Loucy (cell line): ENCODE results near the gene IL1B.

ENCODE experiments used
- H2AFZ ChIP-seq: fragments of 200-600 bp; sonication (generic); 2 replicates; pipeline ENCODE4 v1.6.0; 2016; ENCODE audit warnings: antibody characterized with exemption, mild to moderate bottlenecking, low read length, moderate library complexity
- H3F3A ChIP-seq: fragments of 200-600 bp; 2 replicates; pipeline ENCODE4 v1.6.0; 2016; ENCODE audit warnings: antibody characterized with exemption, low read depth, mild to moderate bottlenecking
- H3K27me3 ChIP-seq: fragments of 200-600 bp; sonication (generic); 2 replicates; pipeline ENCODE4 v1.6.1; 2014; ENCODE audit warnings: low read length, mild to moderate bottlenecking; ENCODE audit not compliant: insufficient read depth, poor library complexity, severe bottlenecking
- H3K36me3 ChIP-seq: fragments of 200-600 bp; sonication (generic); 2 replicates; pipeline ENCODE4 v1.6.1; 2016; ENCODE audit warnings: low read length; ENCODE audit not compliant: insufficient read depth
- H3K4me1 ChIP-seq: fragments of 200-600 bp; sonication (generic); 2 replicates; pipeline ENCODE4 v1.5.1; 2014; ENCODE audit warnings: low read length, mild to moderate bottlenecking; ENCODE audit not compliant: insufficient read depth, poor library complexity, severe bottlenecking
- H3K4me2 ChIP-seq: fragments of 200-600 bp; sonication (generic); 2 replicates; pipeline ENCODE4 v1.6.0; 2014; ENCODE audit warnings: antibody characterized with exemption, low read length, low read depth, mild to moderate bottlenecking; ENCODE audit not compliant: poor library complexity, severe bottlenecking
- H3K4me3 ChIP-seq: fragments of 200-600 bp; sonication (generic); 2 replicates; pipeline ENCODE4 v1.5.1; 2014; ENCODE audit warnings: low read length, mild to moderate bottlenecking, mixed read lengths; ENCODE audit not compliant: poor library complexity, severe bottlenecking
- H3K79me2 ChIP-seq: fragments of 200-600 bp; sonication (generic); 2 replicates; pipeline ENCODE4 v1.6.1; 2014; ENCODE audit warnings: low read length; ENCODE audit not compliant: insufficient read depth
- H3K9ac ChIP-seq: fragments of 200-600 bp; sonication (generic); 2 replicates; pipeline ENCODE4 v1.6.0; 2014; ENCODE audit warnings: mild to moderate bottlenecking, low read depth, low read length, moderate library complexity; ENCODE audit not compliant: poor library complexity, severe bottlenecking
- H3K9me2 ChIP-seq: fragments of 200-600 bp; sonication (generic); replicated peaks from 2 replicates; pipeline ENCODE4 v1.6.1; 2016; ENCODE audit warnings: low read depth, low read length, mixed read lengths
- H3K9me3 ChIP-seq: fragments of 200-600 bp; sonication (generic); 2 replicates; pipeline ENCODE4 v1.6.1; 2014; ENCODE audit warnings: mild to moderate bottlenecking, antibody characterized with exemption, low read length, low read depth; ENCODE audit not compliant: insufficient read depth
- H4K20me1 ChIP-seq: fragments of 200-600 bp; sonication (generic); 2 replicates; pipeline ENCODE4 v1.6.0; 2014; ENCODE audit warnings: antibody characterized with exemption, low read length, mild to moderate bottlenecking; ENCODE audit not compliant: insufficient read depth, poor library complexity, severe bottlenecking
- EZH2phosphoT487 ChIP-seq: fragments of 200-600 bp; IDR thresholded peaks from 2 replicates; pipeline ENCODE4 v1.6.1; 2018; ENCODE audit warnings: antibody characterized with exemption, mild to moderate bottlenecking, moderate library complexity, borderline replicate concordance
- TF ChIP-seq, protein P1 (sequence below): fragments of 200-600 bp; sonication (generic); conservative IDR thresholded peaks from 2 replicates; pipeline ENCODE4 v1.5.1; 2014; ENCODE audit warnings: mild to moderate bottlenecking, antibody characterized with exemption, low read length

IL1B gene

GRCh38 chr2:112787294-112787693 is 49.3 kb downstream of the IL1B start:
- no peak overlapping the region for H3K4me3 ChIP-seq
- H3K9ac ChIP-seq = no peak overlapping the region
- no peaks in the 10 kb centered on the region for H3K36me3 ChIP-seq
- no peaks in the 10 kb centered on the region for H3K79me2 ChIP-seq
- H3K4me1 ChIP-seq = no peaks in the 10 kb centered on the region
- H3K9me2 ChIP-seq = no peaks in the 10 kb centered on the region
- H3F3A ChIP-seq = no peaks in the 10 kb centered on the region
- H2AFZ ChIP-seq = no peak overlapping the region
- H4K20me1 ChIP-seq = no peaks in the 10 kb centered on the region
- H3K9me3 ChIP-seq = no peaks in the 10 kb centered on the region
- no peaks in the 10 kb centered on the region for H3K27me3 ChIP-seq
- TF ChIP-seq EZH2phosphoT487 = no peak
- TF ChIP-seq, protein P1, sequence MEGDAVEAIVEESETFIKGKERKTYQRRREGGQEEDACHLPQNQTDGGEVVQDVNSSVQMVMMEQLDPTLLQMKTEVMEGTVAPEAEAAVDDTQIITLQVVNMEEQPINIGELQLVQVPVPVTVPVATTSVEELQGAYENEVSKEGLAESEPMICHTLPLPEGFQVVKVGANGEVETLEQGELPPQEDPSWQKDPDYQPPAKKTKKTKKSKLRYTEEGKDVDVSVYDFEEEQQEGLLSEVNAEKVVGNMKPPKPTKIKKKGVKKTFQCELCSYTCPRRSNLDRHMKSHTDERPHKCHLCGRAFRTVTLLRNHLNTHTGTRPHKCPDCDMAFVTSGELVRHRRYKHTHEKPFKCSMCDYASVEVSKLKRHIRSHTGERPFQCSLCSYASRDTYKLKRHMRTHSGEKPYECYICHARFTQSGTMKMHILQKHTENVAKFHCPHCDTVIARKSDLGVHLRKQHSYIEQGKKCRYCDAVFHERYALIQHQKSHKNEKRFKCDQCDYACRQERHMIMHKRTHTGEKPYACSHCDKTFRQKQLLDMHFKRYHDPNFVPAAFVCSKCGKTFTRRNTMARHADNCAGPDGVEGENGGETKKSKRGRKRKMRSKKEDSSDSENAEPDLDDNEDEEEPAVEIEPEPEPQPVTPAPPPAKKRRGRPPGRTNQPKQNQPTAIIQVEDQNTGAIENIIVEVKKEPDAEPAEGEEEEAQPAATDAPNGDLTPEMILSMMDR = no peak
- no peak overlapping the region for H3K4me2 ChIP-seq

DNA sequence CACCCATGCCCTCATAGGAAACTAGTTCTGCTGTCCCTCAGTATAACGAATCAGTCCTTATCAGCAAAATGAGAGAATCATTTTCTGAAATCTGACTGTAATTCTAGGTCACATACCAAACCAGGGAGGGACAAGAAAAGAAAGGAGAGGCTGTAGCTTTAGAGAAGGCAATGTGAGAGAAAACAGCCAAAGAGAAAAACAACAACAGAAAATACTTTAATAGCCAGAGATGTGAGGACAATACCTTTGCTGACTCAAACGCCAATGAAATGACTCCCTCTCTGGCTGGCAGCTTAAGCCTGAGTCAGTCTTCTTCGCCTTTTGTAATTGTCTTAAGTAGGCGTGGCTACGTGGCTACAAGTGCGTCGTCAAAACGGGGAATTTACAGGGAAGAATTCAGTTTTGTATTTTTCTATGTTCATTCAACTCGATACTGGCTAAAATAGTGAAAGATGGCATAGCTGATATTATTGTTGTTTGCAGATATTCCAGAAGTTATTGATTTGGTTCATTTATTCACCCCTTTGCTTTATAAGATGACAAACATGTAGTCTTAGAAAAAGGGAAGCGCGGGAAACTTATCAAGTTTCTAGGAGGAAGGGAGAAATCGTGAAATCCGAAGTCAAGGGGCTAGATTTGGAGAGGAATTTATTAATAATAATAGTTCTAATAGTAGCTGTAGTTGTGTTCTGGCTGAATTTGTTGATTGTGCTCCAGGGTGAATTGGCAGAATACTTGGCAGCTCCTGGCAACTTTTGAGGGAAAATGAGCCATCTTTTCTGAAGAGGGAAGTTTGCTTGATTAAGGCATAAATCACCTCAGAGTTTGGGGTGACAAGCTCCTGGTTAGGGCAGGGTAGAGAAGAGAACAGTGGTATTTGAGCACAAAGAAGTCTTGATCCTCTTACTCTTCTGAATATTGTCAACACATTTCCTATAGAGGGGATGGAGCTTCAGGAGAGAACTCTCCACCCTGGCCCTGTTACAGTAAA is 52.1 kb downstream of the IL1B start, which contains the start of gene IL1A:
Gene IL1A, minus strand, starts transcription at position 295 of the 991 bp plus-strand sequence. CDS start 723 bp downstream, outside the sequence.
- Histone ChIP-seq H3K4me3 (no peak within 1 kb of the TSS), H3K4me2 (no peak within 1 kb of the TSS), H3K9me3 (no peaks in the 10 kb centered on the region), H2AFZ (no peak within 1 kb of the TSS), H3K4me1 (no peaks in the 10 kb centered on the region), H4K20me1 (no peaks in the 10 kb centered on the region), H3K9ac (no peak within 1 kb of the TSS), H3K27me3 (no peaks in the 10 kb centered on the region), H3K36me3 (no peaks in the 10 kb centered on the region), H3K9me2 (no peaks in the 10 kb centered on the region), H3K79me2 (no peaks in the 10 kb centered on the region), H3F3A (no peaks in the 10 kb centered on the region)
- no peak for TF ChIP-seq EZH2phosphoT487
- TF ChIP-seq, protein P1 = no peak

- Histone ChIP-seq H3K9me2 (no peaks in the 10 kb centered on the region), H3K27me3 (no peaks in the 10 kb centered on the region), H3K36me3 (no peaks in the 10 kb centered on the region), H4K20me1 (no peaks in the 10 kb centered on the region), H3F3A (no peaks in the 10 kb centered on the region), H3K4me1 (no peaks in the 10 kb centered on the region), H3K9me3 (no peaks in the 10 kb centered on the region), H3K79me2 (no peaks in the 10 kb centered on the region), H3K4me3 (no peak overlapping the region), H3K4me2 (no peak overlapping the region), H3K9ac (no peak overlapping the region), H2AFZ (no peak overlapping the region)
- TF ChIP-seq, protein P1 = no peak
- TF ChIP-seq EZH2phosphoT487 = no peak
Measured at GRCh38 chr2:112783187-112783714, 53.3 kb downstream of the IL1B start.
